ENCODE measurements around the gene TTC33.

Gene TTC33

GRCh38 chr5:40474250-40474649 lies 281.5 kb downstream of the TTC33 start:
- DNase-seq, result no peak

- no peak for DNase-seq
Measured at GRCh38 chr5:40465416-40465815, 290.3 kb downstream of the TTC33 start.

GRCh38 chr5:40464511-40464910 lies 291.2 kb downstream of the TTC33 start:
- no peak for DNase-seq

Data from activated CD4-positive, alpha-beta T cell treated with anti-CD3 and anti-CD28 coated beads, Interleukin-2, Interleukin-6, amounts not matched to agents 100 ng/mL and 50 ng/mL, durations not matched to agents 16 hours and 8 hours (primary cell).